SK-N-SH (cell line): ENCODE results near the gene LRTM2.

Source experiments
- CTCF ChIP-seq: fragments of 200-600 bp; sonication (generic); IDR thresholded peaks from 2 replicates; pipeline ENCODE4 v1.6.1; 2017; ENCODE audit warnings: antibody characterized with exemption, mild to moderate bottlenecking, moderate library complexity
- EP300 ChIP-seq, 2 experiments: IDR thresholded peaks; 2 replicates each; pipeline versions ENCODE4 v1.4.0 to v1.6.1; 2012; ENCODE audit warnings: borderline replicate concordance in 1 of 2, low read depth in 1 of 2, low read length in 1 of 2
- JUND ChIP-seq: IDR thresholded peaks from 2 replicates; pipeline ENCODE4 v1.4.0; 2012
- MAX ChIP-seq: IDR thresholded peaks from 2 replicates; pipeline ENCODE4 v1.4.0; 2012; ENCODE audit warnings: low read depth
- RFX5 ChIP-seq: IDR thresholded peaks from 2 replicates; pipeline ENCODE4 v1.6.1; 2012; ENCODE audit warnings: mild to moderate bottlenecking, improper control_type of control experiment, low read length
- SIN3A ChIP-seq: IDR thresholded peaks from 2 replicates; pipeline ENCODE4 v1.6.1; 2012; ENCODE audit warnings: low read depth, mild to moderate bottlenecking, low read length, moderate library complexity, borderline replicate concordance

- TF ChIP-seq EP300 (IDR thresholded peaks at IDR 0.05; ENCODE audit: borderline replicate concordance in 1 of 2, low read depth in 1 of 2, low read length in 1 of 2) (no peak), RFX5 (no peak), CTCF (no peak), JUND (no peak), MAX (no peak), SIN3A (no peak)
Observed at GRCh38 chr12:1828856-1829255, 8.5 kb downstream of the LRTM2 start.
